GM21825 (cell line): Measurements from ENCODE around the gene CLSTN2.

Source experiments
- ATAC-seq: cut with Tn5 transposase; IDR thresholded peaks from one replicate; pipeline ENCODE4 v1.9.1; 2021; ENCODE audit warnings: mild to moderate bottlenecking, moderate library complexity; ENCODE audit not compliant: unreplicated experiment

CLSTN2 gene

DNA sequence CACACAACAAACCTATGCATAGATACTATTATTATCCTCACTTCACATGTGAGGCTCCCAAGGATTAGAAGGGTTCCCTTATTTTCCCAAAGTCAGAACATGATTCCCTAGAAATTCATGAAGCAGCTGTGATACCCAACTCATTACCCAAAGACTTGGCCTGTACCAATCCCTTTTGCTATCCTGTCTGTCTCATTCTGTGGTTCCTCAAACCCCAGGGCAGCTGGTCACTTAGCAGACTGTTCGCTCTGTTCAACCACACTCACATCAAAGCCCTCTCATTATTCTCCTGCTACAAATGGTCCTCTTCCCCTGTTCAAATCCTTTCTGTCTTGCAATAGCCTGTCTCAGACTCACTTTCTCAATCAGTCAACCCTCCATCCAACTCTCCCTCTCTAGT lies 588.6 kb downstream of the CLSTN2 start:
- ATAC-seq: no peak

DNA sequence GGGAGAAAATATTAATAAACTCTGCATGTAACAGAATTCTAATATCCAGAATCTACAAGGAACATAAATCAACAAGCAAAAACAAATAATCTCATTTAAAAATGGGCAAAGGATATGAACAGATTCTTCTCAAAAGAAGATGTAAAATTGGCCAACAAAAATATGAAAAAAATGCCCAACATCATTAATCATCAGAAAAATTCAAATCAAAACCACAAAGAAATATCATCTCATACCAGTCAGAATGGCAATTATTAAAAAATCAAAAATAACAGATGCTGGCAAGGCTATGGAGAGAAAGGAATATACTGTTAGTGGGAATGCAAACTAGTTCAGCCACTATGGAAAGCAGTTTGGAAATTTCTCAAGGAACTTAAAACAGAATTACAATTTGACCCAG lies 592.2 kb downstream of the CLSTN2 start:
- no peak for ATAC-seq

DNA sequence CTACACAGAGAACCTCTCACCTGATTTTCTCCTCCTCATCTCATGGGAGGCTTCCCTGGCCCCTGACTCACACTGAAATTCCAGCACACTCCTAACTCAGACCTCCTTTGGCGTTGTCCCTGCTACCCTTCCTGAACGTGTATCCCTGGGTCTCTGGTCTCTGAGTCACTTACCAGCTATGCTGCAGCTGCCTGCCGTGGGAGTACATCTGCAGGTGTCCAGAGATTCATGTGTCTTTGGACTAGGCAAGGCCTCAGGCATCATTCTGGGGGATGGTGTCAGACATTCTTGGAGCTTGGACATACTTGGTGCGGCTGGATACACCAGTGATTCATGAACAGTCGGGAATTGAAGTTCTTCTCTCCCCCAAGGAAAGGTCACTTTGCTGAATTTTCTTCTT lies 594.1 kb downstream of the CLSTN2 start:
- ATAC-seq: no peak

DNA sequence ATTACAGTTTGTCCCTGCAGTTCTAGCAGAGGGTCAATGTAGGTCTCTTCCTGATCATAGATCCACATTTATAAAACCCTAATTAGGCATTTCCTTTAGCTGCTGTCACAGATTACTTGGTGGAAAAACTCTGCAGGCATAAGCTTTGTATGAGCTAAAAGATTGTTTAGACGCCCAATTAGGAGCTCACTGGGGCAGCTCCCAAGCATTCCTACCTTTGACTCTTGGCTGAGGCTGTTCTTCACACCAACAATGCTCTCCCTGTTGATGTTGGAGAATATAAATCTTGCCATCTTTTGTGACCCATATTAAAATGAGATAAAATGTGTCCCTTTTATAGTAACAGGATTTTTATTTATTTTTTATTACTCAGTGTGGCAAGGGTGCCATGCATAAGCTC lies 594.6 kb downstream of the CLSTN2 start:
- ATAC-seq: no peak

DNA sequence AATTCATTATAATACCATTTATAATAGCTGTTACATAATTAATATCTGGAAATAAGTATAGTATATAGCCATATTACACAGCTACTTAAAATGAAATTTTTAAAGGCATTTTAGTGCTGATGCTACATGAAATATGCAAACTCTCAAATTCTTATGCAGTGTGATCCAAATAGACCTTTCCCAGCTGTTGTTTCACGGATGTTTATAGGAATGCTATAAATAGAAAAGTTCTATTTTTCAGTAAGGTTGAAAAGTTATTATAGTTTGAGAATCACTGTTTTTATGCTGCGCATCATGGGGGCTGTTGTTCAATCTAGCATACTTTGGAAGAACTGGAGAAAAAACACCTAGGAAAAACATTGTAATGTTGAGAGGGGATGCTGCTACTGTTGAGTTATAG lies 595.1 kb downstream of the CLSTN2 start:
- no peak for ATAC-seq

DNA sequence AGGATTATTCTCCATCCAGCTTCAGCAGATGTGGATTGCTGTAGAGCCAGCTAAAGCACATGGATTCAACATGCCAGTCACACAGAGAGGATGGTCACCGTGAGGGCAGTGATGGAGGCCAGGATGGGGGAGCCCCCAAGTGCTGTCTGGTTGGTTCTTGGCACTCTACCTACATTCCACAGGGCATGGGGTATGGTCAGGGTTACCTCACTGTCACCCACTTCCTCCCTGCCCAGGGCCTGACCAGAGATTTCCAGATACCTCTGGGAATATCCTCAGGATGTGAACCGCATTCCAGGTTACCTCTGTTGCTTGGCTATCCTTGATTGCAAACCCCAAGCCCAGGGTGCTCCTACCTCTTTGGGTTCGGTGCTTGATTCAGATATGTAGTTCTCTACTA lies 595.6 kb downstream of the CLSTN2 start:
- ATAC-seq: no peak

DNA sequence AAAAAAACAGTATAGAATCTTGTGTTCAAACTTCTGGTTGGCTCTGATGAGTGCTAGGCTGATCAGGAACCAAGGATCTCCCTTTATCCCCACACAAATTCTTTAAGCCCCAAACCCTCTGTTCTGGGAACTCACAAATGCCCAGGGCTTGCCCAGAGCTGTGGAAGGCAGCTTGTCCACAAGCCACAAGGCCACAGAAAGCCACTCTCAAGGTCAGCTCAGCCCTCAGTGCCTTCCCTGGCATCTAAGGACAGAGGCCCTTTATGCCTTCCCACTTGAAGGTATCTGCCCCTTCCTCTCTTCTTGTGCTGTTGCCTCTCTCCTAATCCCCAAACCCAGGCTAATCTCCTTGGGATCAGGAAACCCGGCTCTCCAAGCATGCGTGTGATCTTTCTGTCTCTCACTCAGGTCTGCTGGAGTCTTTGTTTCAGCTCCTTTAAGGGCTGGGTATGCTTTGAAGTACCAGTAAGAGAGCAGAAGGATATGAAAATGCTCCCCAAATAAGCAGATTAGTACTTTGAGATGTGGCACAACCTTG lies 597.9 kb downstream of the CLSTN2 start:
- no peak for ATAC-seq

DNA sequence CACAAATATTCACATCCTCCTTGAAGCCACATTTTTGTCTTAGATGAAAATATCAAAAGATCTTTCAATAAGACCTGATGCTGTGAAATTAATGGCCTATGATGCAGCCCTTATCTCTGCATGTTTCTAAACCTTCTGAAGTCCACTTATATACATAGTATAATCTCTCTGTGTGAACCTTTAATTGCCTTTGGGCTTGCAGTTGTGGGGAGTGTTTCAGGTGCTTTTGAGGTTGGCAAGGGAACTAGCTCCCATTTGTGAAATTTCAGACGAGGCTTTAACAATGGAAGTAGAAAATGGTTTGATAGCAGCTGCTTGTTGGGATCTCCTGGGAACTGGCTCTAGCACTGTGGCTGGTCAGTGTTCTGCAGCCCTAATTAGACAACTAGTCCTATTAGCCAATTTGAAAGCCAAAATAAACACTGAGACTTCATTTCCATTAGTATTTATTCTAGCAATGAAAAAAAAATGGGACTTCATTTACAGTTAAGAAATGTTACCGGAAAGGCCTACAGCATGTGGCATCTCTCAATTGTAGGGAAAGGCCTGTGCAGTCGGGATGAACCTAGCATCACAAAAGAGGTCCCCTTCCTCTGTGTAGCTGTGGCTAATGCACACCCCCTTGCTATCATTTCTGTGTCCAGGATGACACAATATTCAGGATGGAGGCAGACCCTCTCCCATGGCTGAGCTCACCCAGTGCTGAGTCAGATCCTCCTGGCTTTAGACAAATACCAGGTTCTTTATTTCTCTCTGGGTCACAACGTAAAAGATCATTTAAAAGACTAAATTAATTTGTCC lies 602.1 kb downstream of the CLSTN2 start:
- ATAC-seq: no peak

DNA sequence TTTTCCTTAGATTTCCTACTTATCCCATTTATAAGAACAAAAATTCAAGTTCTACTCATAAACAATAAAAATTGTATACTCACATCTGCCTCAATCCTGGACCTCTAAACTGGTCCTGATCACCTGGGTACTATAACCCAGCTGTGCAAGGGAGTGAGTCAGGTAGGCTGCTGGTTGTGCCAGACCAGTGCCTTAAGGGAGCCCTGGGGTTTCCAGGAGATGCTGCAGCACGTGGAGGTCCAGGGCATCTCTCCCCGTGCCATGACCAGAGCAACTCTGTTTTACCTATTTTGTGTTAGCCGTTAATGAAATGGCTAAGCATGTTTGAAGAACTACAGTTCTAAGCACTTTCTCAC lies 602.7 kb downstream of the CLSTN2 start:
- ATAC-seq: no peak

DNA sequence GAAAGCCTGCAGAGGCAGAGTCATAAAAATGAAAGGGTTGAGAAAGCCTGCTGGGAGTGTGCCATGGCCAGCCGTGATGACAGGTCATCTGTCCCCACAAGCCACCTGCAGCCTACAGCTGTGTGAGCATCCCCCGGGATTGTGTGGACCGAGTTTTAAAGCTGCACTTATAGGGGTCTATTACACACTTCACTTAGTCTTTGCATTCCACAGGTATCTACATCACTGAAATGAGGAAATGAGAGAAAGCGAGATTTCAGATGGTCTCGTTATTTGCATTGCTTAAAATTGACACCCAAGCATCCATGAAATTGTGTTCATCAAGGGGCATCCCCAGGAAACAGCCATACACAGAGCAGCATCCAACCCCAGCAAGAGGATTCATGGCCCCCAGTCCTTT lies 605.3 kb downstream of the CLSTN2 start:
- ATAC-seq: peak; percentile 66

DNA sequence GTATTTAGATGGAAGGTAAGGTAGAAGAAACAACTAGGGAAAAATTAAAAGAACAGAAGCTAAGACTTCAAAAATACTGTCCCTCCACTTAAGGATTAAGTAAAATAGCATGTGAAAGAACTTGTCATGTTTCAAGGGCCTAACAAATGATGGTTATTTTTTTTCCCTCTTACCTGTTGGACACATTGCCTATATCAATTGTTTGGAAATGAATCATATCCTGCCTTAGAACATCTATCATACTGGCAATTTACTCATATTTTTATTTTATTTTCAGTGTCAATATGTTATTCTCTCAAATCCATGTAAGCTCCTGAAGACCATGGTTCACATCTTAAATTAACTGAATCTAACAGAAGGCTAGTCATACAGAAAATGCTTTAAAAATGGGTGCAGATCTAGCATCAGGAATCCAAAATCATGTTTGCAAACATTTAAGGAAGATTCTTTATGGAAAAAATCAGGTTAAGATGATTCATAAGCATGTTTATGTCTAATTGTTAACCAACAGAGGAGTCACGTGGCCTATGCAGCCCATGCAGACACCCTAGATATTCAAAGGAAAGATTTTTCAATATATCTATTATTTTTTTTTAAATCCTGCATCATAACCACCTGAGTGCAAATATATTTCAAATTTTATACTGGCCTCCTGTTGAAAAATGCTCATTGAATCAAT lies 607.1 kb downstream of the CLSTN2 start:
- ATAC-seq: no peak

DNA sequence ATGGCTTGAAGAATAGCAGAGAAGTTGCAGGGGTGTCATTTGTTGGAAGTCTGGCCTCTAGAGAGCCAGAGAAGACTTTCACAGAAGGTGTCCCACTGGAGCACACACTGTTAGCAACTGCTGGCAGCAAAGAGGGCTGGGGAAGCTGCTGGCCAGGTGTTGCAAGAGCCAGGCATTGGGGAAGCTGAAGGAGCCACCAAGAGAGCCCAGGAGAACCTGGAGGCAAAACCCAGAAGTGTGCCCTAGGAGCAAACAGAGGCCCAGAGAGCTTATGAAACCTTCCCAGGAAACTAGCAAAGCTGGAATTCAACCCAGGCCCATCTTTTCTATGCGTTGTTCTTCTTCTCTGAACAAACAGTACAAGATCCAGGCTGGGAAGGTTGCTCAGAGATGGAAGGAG lies 610.2 kb downstream of the CLSTN2 start:
- no peak for ATAC-seq

DNA sequence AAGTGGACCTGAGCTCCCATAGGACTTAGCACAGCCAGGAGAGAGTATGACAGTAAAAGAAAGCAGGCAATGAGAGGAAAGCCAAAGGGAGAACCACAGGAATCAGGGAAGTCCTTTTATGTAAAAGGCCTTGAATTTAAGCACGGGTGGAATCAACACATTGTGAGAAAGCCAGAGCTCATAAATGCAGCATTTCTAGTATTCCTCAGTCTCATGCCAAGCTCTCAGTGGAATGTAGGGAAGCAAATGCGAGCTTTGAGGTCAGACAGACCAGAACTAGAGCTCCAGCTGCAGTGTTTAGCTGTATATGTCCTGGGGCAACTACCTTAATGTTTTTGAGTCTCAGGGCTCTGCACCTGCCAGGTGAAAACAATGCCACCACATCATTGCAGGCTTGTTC lies 610.8 kb downstream of the CLSTN2 start:
- no peak for ATAC-seq

DNA sequence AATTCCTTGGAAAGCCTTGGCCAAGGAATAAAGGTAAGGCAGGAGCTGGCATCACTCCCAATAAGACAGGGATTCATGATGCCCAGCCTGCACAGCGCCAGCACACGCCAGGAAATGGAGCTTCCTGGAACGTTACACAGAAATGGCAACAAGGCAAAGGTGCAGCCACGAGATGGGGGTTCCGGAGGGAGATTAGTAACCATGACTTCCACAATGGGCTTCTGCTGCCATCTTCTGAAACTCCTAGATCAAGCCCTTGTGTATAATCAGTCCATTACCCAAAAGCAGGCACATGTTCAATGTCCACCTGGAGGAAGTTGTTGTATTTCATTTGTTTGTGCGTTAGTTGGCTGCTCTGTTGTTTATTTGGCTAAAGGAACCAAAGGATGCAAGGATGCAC lies 611.7 kb downstream of the CLSTN2 start:
- no peak for ATAC-seq

DNA sequence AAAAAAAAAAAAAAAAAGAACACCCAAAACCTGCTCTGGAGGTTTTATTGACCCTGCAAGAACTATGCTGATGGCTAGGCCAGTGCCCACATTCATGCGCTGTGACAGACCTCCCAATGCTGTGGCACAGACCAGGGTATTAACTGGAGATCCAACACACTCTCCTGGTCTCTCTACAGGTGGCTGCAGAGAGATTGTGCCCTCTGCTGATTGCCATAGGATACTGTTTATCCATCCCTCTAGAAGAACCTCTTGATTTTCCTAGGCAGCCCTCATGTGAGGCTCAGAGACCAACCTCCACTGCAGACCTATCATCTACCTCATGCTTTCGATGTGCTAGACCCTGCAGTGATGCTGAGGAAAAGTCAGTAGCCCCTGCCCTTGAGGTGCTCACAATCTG lies 617.4 kb downstream of the CLSTN2 start:
- no peak for ATAC-seq

DNA sequence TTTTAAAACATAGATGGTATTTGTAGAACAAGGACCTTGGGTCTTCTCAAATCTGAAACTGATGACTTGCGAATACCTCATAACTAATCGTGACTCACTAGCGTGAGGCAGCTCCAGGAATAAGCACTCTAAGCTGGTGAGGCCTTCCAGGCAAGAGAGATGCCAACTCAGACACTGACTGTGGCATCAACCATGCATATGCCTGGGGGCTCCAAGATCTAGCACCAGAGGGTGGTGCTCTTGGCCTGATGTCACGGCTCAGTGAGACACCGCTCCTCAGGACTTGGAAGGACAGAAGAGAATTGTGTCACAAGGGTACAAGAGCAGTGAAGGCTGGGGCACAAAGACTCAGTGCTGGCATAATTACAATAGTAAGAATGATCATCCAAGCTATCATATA lies 617.9 kb downstream of the CLSTN2 start:
- ATAC-seq: no peak

DNA sequence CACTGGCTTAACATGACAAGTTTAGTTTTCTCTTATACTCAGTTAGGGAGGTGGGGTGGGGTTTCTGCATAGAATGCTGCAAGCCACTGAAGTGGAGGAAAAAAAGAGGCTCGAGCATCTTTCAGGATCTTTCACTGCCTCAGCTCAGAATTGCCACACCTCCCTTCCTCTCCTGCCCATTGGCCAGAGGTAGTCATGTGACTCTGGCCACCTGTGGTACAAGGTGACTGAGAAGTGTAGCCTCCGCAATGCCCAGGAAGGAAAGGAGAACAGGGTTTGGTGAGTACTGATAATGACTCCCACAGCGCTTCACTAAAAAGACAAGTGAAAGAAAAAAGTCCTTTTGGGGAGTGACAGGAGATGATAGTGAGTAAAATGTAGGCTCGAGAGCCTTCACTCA lies 618.6 kb downstream of the CLSTN2 start:
- ATAC-seq: no peak

DNA sequence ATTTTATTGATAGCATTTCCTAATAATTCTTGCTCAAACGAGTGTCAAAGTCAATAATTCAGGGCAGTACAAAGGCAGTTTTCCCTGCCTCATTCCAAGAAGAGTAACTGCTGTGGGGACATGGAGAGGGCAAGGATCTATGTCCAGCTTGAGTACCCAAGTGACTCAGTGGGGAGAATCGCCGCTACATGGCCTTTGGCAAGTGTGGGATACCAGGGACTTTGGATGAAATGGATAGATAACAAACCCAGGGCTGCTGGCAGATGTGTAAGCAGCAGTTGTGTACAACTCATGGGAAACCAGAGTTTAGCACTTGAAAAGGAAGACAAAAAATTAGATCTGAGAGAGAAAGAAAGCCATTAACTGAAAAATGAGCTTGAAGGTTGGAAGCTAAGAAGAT lies 620.7 kb downstream of the CLSTN2 start:
- no peak for ATAC-seq

DNA sequence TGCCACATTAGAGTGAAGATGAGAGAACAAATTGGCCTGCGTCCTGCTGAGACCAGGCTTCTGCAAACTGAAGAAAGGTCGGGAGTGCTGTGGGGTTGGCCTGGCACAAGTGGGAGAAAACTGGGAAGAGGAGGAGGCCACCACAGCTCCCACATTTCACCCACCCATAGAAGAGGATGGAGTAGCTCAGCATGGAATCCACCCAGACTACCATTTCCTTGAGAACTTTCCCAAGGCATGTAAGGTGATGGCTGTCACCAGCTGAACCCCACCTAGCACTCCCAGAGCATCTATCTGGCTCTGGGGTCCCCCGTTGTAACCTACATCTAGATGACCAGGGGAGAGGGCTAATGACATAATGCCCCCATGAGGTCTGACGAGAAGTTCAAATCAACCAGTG lies 622.5 kb downstream of the CLSTN2 start:
- ATAC-seq: no peak

DNA sequence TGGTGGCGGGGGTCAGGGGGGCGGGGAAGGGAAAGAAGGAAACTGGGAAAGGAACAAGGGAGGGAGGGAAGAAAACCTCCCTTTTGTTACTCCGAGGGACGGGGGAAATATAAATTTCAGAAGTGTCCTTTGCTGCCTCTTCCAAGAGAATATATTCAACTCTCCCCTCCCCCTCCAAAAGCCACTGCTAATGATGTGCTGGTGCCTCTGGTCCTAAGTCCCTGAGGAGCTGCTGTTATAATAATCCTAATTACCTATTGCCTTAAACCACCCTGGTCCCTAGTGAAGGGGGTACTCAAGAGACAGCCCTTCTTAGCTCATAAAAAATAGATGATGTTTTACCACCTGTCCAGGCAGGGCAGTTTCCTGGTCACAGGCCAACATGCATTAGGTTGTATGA lies 624.6 kb downstream of the CLSTN2 start:
- no peak for ATAC-seq

DNA sequence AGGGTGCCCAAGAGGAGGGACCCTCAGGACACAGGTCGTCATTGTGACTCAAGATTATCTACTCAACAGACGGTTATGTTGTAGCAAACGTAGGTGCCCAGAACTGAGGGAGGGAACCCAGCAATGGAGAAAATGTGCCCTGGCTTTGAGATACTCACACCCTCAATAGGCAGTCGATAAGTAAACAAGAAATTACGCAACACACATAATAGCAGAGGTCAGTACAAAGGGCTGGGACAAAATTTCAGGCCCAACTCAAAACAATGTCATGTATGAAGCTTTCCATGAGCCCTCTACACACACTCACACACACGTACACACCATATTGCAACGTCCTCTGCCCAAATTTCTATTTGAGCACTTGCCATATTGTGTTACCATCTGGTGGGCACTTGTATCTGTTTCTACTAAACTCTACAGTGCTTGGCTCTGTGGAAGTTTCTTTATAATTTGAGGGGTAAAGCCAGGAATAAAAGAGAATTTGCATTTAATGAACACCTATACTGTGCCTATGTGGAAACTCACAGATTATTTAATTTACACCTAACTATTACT lies 628.3 kb downstream of the CLSTN2 start:
- no peak for ATAC-seq

DNA sequence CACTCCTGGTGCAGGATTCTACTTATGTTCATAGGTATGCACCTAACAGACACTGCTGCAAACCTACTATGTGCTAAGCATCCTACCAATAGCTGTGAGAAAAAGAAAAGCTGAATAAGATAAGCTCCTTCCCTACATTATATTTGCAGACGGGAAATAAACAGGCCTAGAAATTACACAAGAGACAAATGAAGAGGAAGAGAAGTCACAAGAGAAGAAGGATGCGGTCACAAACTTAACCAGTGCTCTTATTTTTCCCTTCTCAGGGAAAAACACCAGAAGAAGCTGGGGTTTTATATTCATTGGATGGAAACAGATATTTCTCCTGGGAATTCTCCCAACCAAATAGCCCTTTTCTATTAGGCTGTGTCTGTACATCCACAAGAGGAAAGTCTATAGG lies 633.1 kb downstream of the CLSTN2 start:
- ATAC-seq: no peak
